B cell (primary cell): ENCODE data around the gene LIFR. TPM values are rescaled to one million over a fixed set of nuclear protein-coding genes. Genes with fewer than 3 reads are reported as not detected.

Source experiments
- ATAC-seq: fragments of 200-7000 bp; cut with Tn5 transposase; one replicate; pipeline ENCODE4 v1.10.0; 2021; ENCODE audit warnings: low read depth, mild to moderate bottlenecking, moderate number of reproducible peaks, moderate library complexity
- CTCF ChIA-PET: fragments of 350-600 bp; sonication (Branson Sonifier 250); formaldehyde crosslinking; loops from one replicate; lab custom pipeline; 2021; ENCODE audit warnings: antibody characterized with exemption, inconsistent platforms; lab: Charles Lee
- POLR2A ChIA-PET: fragments of 350-600 bp; sonication (Branson Sonifier 250); formaldehyde crosslinking; loops from one replicate; lab custom pipeline; 2021; ENCODE audit warnings: antibody characterized with exemption; lab: Charles Lee
- DNase-seq: peaks from one replicate; pipeline ENCODE4 v3.0.0; 2013
- H2AFZ ChIP-seq: 2 replicates; pipeline ENCODE4 v1.6.1; 2012; ENCODE audit warnings: mild to moderate bottlenecking, low read depth, low read length; ENCODE audit not compliant: insufficient read depth, poor library complexity, severe bottlenecking
- H3K27ac ChIP-seq, 2 donors: 1 replicate in 1 of 2; 2 replicates in 1 of 2; pipeline ENCODE4 v1.5.1; 2012 to 2013; ENCODE audit warnings: low read length in 2 of 2, mild to moderate bottlenecking in 2 of 2, moderate library complexity in 1 of 2
- H3K27me3 ChIP-seq, 4 experiments: fragments of 200-600 bp in 1 of 4; sonication (generic) in 1 of 4; replicated peaks in 1 of 4; 1 replicate in 2 of 4; 2 replicates in 2 of 4; pipeline versions ENCODE4 v1.6.1 to v1.7.0; 2013 to 2016; ENCODE audit warnings: low read length in 3 of 4, mild to moderate bottlenecking in 2 of 4, mixed read lengths in 1 of 4, moderate library complexity in 1 of 4; ENCODE audit not compliant: insufficient read depth in 4 of 4, control insufficient read depth in 3 of 4; ENCODE audit errors: control extremely low read depth in 1 of 4
- H3K36me3 ChIP-seq, 2 experiments: replicated peaks in 1 of 2; 1 replicate in 1 of 2; 2 replicates in 1 of 2; pipeline versions ENCODE4 v1.6.1 to v1.7.1; 2013; ENCODE audit warnings: low read length in 1 of 2; ENCODE audit not compliant: insufficient read depth in 2 of 2, control insufficient read depth in 1 of 2; ENCODE audit errors: control extremely low read depth in 1 of 2, extremely low read depth in 1 of 2
- H3K4me1 ChIP-seq, 2 donors: fragments of 200-600 bp in 1 of 2; sonication (generic) in 1 of 2; 1 replicate in 1 of 2; 2 replicates in 1 of 2; pipeline versions ENCODE4 v1.5.1 to v1.6.1; 2013 to 2017; ENCODE audit warnings: low read length in 2 of 2; ENCODE audit not compliant: control insufficient read depth in 2 of 2, insufficient read depth in 2 of 2
- H3K4me2 ChIP-seq: replicated peaks from 2 replicates; pipeline ENCODE3; 2012; ENCODE audit warnings: mild to moderate bottlenecking, low read depth, low read length; ENCODE audit not compliant: poor library complexity, severe bottlenecking
- H3K4me3 ChIP-seq, 5 experiments: fragments of 200-600 bp in 1 of 5; sonication (generic) in 1 of 5; 1 replicate in 3 of 5; 2 replicates in 2 of 5; pipeline versions ENCODE4 v1.5.1 to v1.7.0; 2011 to 2016; ENCODE audit warnings: low read length in 4 of 5, mild to moderate bottlenecking in 4 of 5, low read depth in 2 of 5, control low read depth in 1 of 5, moderate library complexity in 1 of 5; ENCODE audit not compliant: insufficient read depth in 1 of 5; ENCODE audit errors: control extremely low read depth in 1 of 5, extremely low read depth in 1 of 5
- H3K79me2 ChIP-seq: fragments of 200-600 bp; sonication (generic); one replicate; pipeline ENCODE4 v1.6.0; 2016; ENCODE audit warnings: low read length; ENCODE audit not compliant: control insufficient read depth, insufficient read depth
- H3K9ac ChIP-seq: fragments of 200-600 bp; sonication (generic); 2 replicates; pipeline ENCODE4 v1.6.1; 2017; ENCODE audit warnings: mild to moderate bottlenecking, low read length, moderate library complexity
- H3K9me3 ChIP-seq, 3 donors: one replicate each; pipeline versions ENCODE4 v1.6.1 to v1.7.1; 2013; ENCODE audit warnings: low read length in 2 of 3; ENCODE audit not compliant: control insufficient read depth in 2 of 3, insufficient read depth in 1 of 3; ENCODE audit errors: control extremely low read depth in 1 of 3
- H4K20me1 ChIP-seq: 2 replicates; pipeline ENCODE4 v1.6.0; 2012; ENCODE audit warnings: mild to moderate bottlenecking, low read length; ENCODE audit not compliant: insufficient read depth, control insufficient read depth, poor library complexity, severe bottlenecking
- H3K27ac Mint-ChIP-seq: one replicate; pipeline ENCODE4 v1.8.0; 2021; ENCODE audit warnings: mixed read lengths
- H3K27me3 Mint-ChIP-seq: one replicate; pipeline ENCODE4 v1.8.0; 2021; ENCODE audit warnings: mixed read lengths
- H3K4me1 Mint-ChIP-seq: one replicate; pipeline ENCODE4 v1.8.0; 2021; ENCODE audit warnings: mixed read lengths
- H3K4me3 Mint-ChIP-seq: one replicate; pipeline ENCODE4 v1.8.0; 2021; ENCODE audit warnings: mixed read lengths
- H3K9me3 Mint-ChIP-seq: one replicate; pipeline ENCODE4 v1.8.0; 2022; ENCODE audit warnings: mixed read lengths; ENCODE audit not compliant: insufficient read depth
- CTCF ChIP-seq: fragments of 200-600 bp; IDR thresholded peaks from one replicate; pipeline ENCODE4 v1.8.0; 2022; ENCODE audit warnings: antibody characterized with exemption, mild to moderate bottlenecking
- EZH2 ChIP-seq: IDR thresholded peaks from 2 replicates; pipeline ENCODE4 v1.6.1; 2012; ENCODE audit warnings: borderline replicate concordance, low read depth, mild to moderate bottlenecking, moderate library complexity, low read length; ENCODE audit not compliant: insufficient read depth, poor library complexity, severe bottlenecking
- WGBS: methylation state at CpG from one replicate; pipeline ENCODE4 v1.1.5; 2013; ENCODE audit warnings: missing lambda C conversion rate; ENCODE audit not compliant: insufficient coverage; 5-methylcytosine and 5-hydroxymethylcytosine counted together
- intact Hi-C: fragments of 100-400 bp; cut with micrococcal nuclease; formaldehyde crosslinking; loops from one replicate; pipeline ENCODE4 v1.10.0; 2022
- polyA plus RNA-seq: library from polyadenylated mRNA; depleted of rRNA; stranded (reverse); fragments of >200 nt; gene quantifications from 2 replicates; pipeline ENCODE4 v1.2.3, GENCODE V29; 2012
- total RNA-seq, 2 donors: library from RNA; stranded (reverse); fragments of 120-200 nt in 1 of 2; gene quantifications; 1 replicate in 1 of 2; 2 replicates in 1 of 2; pipeline versions ENCODE4 v1.2.3 to v1.2.4, GENCODE V29; 2013 to 2022

Gene LIFR
- total and polyA plus RNA-seq, 2 donors (not counting 1 experiment from before 2014, with no cell fraction given), result not detected

- TF ChIP-seq EZH2, result no peak
- no peak for TF ChIP-seq CTCF
- Mint-ChIP-seq H3K27me3 (peaks cover 59% of the 10 kb centered on the region), H3K4me3 (no peak overlapping the region), H3K27ac (no peak overlapping the region), H3K9me3 (no peaks in the 10 kb centered on the region), H3K4me1 (peaks cover 12% of the 10 kb centered on the region)
- Histone ChIP-seq H3K9ac (no peak overlapping the region), H3K4me3 (no peak overlapping the region), H3K9me3 (peaks cover 0 to 4% (median 0%) of the 10 kb centered on the region in 3 donors), H2AFZ (no peak overlapping the region), H3K4me1 (peaks cover 8 to 15% of the 10 kb centered on the region in 2 donors), H3K36me3 (no peaks in the 10 kb centered on the region), H3K79me2 (no peaks in the 10 kb centered on the region), H3K27me3 (peaks cover 0 to 49% (median 37%) of the 10 kb centered on the region in 4 experiments), H3K27ac (no peak overlapping the region), H3K4me2 (no peak overlapping the region), H4K20me1 (no peaks in the 10 kb centered on the region)
- no peak for DNase-seq
- WGBS, result 100% methylated on average over 1 of the region's 3 CpGs
- no peak for ATAC-seq
- intact Hi-C loops, result no loop called here
- CTCF ChIA-PET, result interaction anchor here (2.3 kb wide), 1 partner anchor 113 kb away, joined by 7 read pairs; no protein-coding TSS in a partner anchor
- POLR2A ChIA-PET, result no interaction called here
Observed at GRCh38 chr5:38554403-38554802, 2.0 kb downstream of the LIFR start.

- Histone ChIP-seq H2AFZ (no peak overlapping the region), H3K27ac (no peak overlapping the region), H3K36me3 (no peaks in the 10 kb centered on the region), H3K9me3 (peaks cover 0 to 4% (median 0%) of the 10 kb centered on the region in 3 donors), H3K4me2 (no peak overlapping the region), H3K9ac (no peak overlapping the region), H3K79me2 (no peaks in the 10 kb centered on the region), H3K4me3 (no peak overlapping the region), H3K27me3 (peaks cover 0 to 37% (median 35%) of the 10 kb centered on the region in 4 experiments), H3K4me1 (peaks cover 8 to 15% of the 10 kb centered on the region in 2 donors), H4K20me1 (no peaks in the 10 kb centered on the region)
- Mint-ChIP-seq H3K9me3 (no peaks in the 10 kb centered on the region), H3K27ac (no peak overlapping the region), H3K4me1 (peaks cover 12% of the 10 kb centered on the region), H3K27me3 (peaks cover 60% of the 10 kb centered on the region), H3K4me3 (no peak overlapping the region)
- ATAC-seq (no peak), DNase-seq (no peak)
- no peak for TF ChIP-seq EZH2
- TF ChIP-seq CTCF, result no peak
- intact Hi-C loops, result no loop called here
- WGBS, result 73% methylated on average over 1 of the region's 2 CpGs
- POLR2A ChIA-PET, result no interaction called here
- CTCF ChIA-PET, result interaction anchor here (2.3 kb wide), 1 partner anchor 112 kb away, joined by 7 read pairs; no protein-coding TSS in a partner anchor
Observed at GRCh38 chr5:38553001-38553521, 3.4 kb downstream of the LIFR start.
